ENCODE results near the gene PTP4A1. TPM values are rescaled to one million over a fixed set of nuclear protein-coding genes. Genes with fewer than 3 reads are reported as not detected.
"Not testable (repeated sequence)": the region's sequence is repeated elsewhere in the genome, so short reads cannot be mapped to it uniquely, and the experiment has no call there.

PTP4A1 gene
- total RNA-seq: 82.1 TPM

DNA sequence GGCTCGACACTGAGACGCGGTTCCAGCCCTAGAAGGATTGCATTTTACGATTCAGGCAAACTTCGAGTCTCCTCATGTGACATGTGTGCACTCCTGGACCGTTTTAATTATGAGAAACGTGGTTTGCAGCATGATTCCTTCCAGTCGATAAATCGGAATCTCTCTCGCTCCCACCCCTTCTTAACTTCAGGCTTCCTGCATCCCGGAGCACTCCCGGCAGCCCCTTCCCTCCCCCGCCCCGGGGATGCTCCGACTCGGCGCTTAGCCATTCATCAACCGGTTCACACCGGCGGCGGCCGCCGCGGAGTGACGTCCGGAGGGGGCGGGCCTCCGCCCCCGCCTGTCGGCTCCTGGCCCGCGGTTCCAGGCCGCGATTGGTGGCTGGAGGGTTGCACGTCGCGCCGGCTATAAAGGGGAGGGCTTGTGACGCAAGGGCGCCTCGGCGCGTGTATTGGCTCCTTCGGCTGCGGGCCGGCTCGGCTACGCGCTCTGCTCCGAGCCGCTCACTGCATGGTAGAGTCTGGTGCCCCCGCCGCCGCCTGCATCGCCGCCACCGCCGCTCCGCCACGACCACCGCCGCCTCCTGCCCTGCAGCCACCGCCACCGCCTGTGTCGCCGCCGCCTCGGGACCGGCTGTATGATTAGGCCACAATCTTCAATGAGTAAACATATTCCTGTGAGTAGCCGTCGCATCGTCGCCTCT, at the start of gene PTP4A1, which contains the start of gene LOC128125822:
Gene PTP4A1 (plus strand): TSS at position 437 of the 703 bp plus-strand sequence. CDS start 4,401 bp downstream, outside the sequence.
Gene LOC128125822 (plus strand): TSS at position 437 of the 703 bp plus-strand sequence.
- Histone ChIP-seq H3K27me3 (ENCODE audit: insufficient read depth, low read length) (peaks cover 6% of the 10 kb centered on the region), H3K4me3 (ENCODE audit: low read length) (peak within 1 kb of the TSS; percentile 76), H3K4me1 (ENCODE audit: insufficient read depth, low read length) (peaks cover 17% of the 10 kb centered on the region), H3K9me3 (ENCODE audit: low read depth, low read length) (no peaks in the 10 kb centered on the region)

- H3K4me1 ChIP-seq (ENCODE audit: insufficient read depth, low read length); H3K27me3 ChIP-seq (ENCODE audit: insufficient read depth, low read length); H3K9me3 ChIP-seq (ENCODE audit: low read depth, low read length); H3K4me3 ChIP-seq (ENCODE audit: low read length): not testable (repeated sequence)
Observed at GRCh38 chr6:63522911-63523287, 49.4 kb upstream of the PTP4A1 start.

DNA sequence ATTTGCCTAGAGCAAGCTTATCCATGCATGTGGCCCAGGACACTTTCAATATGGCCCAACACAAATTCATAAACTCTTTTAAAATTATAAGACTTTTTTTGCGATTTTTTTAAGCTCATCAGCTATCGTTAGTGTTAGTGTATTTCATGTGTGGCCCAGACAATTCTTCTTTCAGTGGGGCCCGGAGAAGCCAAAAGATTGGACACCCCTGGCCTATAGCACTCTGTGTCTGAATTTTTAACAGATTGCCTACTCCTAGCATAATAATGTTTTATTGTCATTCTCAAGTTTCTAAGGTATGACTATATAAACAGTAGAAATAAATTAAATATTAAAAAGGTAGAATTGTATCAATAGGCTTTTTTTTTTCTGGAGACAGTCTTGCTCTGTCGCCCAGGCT, 48.6 kb upstream of the PTP4A1 start:
- no peaks in the 10 kb centered on the region for H3K27me3 ChIP-seq (ENCODE audit: insufficient read depth, low read length)
- no peaks in the 10 kb centered on the region for H3K4me1 ChIP-seq (ENCODE audit: insufficient read depth, low read length)
- no peak overlapping the region for H3K4me3 ChIP-seq (ENCODE audit: low read length)
- no peaks in the 10 kb centered on the region for H3K9me3 ChIP-seq (ENCODE audit: low read depth, low read length)

DNA sequence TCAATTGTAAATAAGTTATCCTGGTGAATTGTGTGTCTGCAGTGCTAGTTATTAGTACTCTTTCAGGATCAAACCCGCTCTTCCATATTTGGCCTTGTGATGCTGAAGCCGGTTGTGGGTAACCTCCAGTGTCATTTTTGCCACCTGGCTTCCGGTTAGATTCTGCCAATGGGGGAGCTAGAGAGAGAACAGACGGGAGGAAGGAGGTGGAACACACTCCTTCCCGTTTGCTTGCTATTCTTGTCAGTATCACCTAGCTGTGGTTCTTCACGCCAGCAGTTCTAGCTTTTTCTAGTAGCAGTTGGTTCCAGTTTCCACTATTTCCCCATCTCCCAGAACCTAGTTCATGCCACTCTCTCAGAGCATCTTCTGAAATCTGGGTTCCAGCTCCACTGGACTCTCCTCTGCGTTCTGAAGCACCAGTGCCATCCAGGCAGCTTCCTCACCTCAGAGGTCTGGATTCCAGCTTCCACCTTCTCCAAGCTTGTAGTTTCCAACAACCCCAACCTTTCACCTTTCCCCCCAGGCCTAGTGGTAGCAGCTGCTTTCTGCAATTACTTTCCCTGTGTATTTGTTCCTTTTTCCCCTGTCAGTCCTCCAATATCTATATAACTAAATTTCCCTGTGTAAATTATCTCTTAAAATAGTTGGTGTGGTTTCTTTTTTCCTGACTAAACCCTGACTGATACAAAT, 46.9 kb upstream of the PTP4A1 start:
- Histone ChIP-seq H3K9me3 (ENCODE audit: low read depth, low read length) (no peaks in the 10 kb centered on the region), H3K4me3 (ENCODE audit: low read length) (no peak overlapping the region), H3K4me1 (ENCODE audit: insufficient read depth, low read length) (no peaks in the 10 kb centered on the region), H3K27me3 (ENCODE audit: insufficient read depth, low read length) (no peaks in the 10 kb centered on the region)

GRCh38 chr6:63526931-63527330, 45.3 kb upstream of the PTP4A1 start:
- H3K4me3 ChIP-seq (ENCODE audit: low read length): no peak overlapping the region
- H3K27me3 ChIP-seq (ENCODE audit: insufficient read depth, low read length): no peaks in the 10 kb centered on the region
- H3K4me1 ChIP-seq (ENCODE audit: insufficient read depth, low read length): no peaks in the 10 kb centered on the region
- H3K9me3 ChIP-seq (ENCODE audit: low read depth, low read length): no peaks in the 10 kb centered on the region

- Histone ChIP-seq H3K4me3 (ENCODE audit: low read length) (no peak overlapping the region), H3K9me3 (ENCODE audit: low read depth, low read length) (no peaks in the 10 kb centered on the region), H3K4me1 (ENCODE audit: insufficient read depth, low read length) (no peaks in the 10 kb centered on the region), H3K27me3 (ENCODE audit: insufficient read depth, low read length) (no peaks in the 10 kb centered on the region)
Observed at GRCh38 chr6:63527658-63528514, 44.4 kb upstream of the PTP4A1 start.

GRCh38 chr6:63529498-63529897, 42.8 kb upstream of the PTP4A1 start:
- H3K4me1 ChIP-seq (ENCODE audit: insufficient read depth, low read length): no peaks in the 10 kb centered on the region
- H3K9me3 ChIP-seq (ENCODE audit: low read depth, low read length): no peaks in the 10 kb centered on the region
- no peaks in the 10 kb centered on the region for H3K27me3 ChIP-seq (ENCODE audit: insufficient read depth, low read length)
- no peak overlapping the region for H3K4me3 ChIP-seq (ENCODE audit: low read length)

- no peak overlapping the region for H3K4me3 ChIP-seq (ENCODE audit: low read length)
- H3K27me3 ChIP-seq (ENCODE audit: insufficient read depth, low read length): no peaks in the 10 kb centered on the region
- no peaks in the 10 kb centered on the region for H3K4me1 ChIP-seq (ENCODE audit: insufficient read depth, low read length)
- no peaks in the 10 kb centered on the region for H3K9me3 ChIP-seq (ENCODE audit: low read depth, low read length)
Observed at GRCh38 chr6:63530182-63530581, 42.1 kb upstream of the PTP4A1 start.

DNA sequence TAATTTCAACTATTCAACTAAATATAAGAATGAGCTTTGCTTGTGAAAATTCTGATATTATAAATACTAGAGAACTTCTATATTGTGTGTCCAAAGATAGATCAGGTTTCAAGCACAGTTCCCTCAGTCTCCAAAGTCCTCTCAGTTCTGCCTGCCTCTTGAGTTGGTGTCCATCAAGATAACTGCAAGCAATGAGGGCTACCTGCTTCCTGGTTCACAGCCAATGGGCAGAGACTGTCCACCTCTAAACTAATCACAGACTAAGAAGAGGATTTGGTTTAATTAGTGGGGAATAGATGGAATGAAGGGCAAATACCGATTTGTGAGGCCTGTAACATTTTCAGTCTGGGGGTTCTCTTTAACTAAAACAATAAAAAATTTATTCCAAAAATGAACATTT, 41.3 kb upstream of the PTP4A1 start:
- no peaks in the 10 kb centered on the region for H3K4me1 ChIP-seq (ENCODE audit: insufficient read depth, low read length)
- H3K9me3 ChIP-seq (ENCODE audit: low read depth, low read length): no peaks in the 10 kb centered on the region
- no peaks in the 10 kb centered on the region for H3K27me3 ChIP-seq (ENCODE audit: insufficient read depth, low read length)
- H3K4me3 ChIP-seq (ENCODE audit: low read length): no peak overlapping the region

- Histone ChIP-seq H3K9me3 (ENCODE audit: low read depth, low read length) (no peaks in the 10 kb centered on the region), H3K27me3 (ENCODE audit: insufficient read depth, low read length) (no peaks in the 10 kb centered on the region), H3K4me3 (ENCODE audit: low read length) (no peak overlapping the region), H3K4me1 (ENCODE audit: insufficient read depth, low read length) (no peaks in the 10 kb centered on the region)
Observed at GRCh38 chr6:63533026-63533425, 39.3 kb upstream of the PTP4A1 start.

DNA sequence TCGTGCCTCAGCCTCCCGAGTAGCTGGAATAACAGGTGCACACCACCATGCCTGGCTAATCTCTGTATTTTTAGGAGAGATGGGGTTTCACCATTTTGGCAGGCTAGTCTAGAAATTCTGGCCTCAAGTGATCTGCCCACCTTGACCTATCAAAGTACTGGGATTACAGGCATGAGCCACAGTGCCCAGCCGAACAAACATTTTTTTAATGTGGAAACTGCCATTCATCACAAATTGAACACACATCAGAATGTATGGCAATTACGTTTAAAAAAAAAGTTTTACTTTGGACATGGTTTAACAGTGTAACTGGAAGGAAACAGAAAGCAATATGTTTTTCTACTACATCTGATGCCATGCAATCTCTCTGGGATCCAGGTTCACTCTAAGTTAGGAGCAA, 38.3 kb upstream of the PTP4A1 start:
- Histone ChIP-seq H3K4me1 (ENCODE audit: insufficient read depth, low read length) (no peaks in the 10 kb centered on the region), H3K4me3 (ENCODE audit: low read length) (no peak overlapping the region), H3K9me3 (ENCODE audit: low read depth, low read length) (no peaks in the 10 kb centered on the region), H3K27me3 (ENCODE audit: insufficient read depth, low read length) (no peaks in the 10 kb centered on the region)

GRCh38 chr6:63537201-63537958, 34.9 kb upstream of the PTP4A1 start:
- no peaks in the 10 kb centered on the region for H3K27me3 ChIP-seq (ENCODE audit: insufficient read depth, low read length)
- no peak overlapping the region for H3K4me3 ChIP-seq (ENCODE audit: low read length)
- no peaks in the 10 kb centered on the region for H3K9me3 ChIP-seq (ENCODE audit: low read depth, low read length)
- H3K4me1 ChIP-seq (ENCODE audit: insufficient read depth, low read length): no peaks in the 10 kb centered on the region

DNA sequence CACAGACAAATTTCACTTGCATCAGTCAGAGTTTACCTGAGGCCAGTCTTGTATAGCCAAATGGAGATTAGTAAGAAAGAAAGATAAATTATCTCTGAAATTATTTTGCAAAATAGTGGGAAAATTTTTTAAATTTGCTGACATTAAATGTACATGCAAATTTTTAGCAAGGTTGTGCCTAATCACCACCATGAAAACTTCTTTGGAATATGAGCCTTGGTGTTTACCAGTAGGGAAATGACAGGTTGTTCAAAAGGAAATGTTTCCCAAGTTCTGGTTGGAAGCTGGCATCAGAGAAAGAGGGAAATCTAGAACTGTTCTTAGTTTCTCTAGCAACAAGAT, 34.4 kb upstream of the PTP4A1 start:
- Histone ChIP-seq H3K27me3 (ENCODE audit: insufficient read depth, low read length) (no peaks in the 10 kb centered on the region), H3K4me3 (ENCODE audit: low read length) (no peak overlapping the region), H3K9me3 (ENCODE audit: low read depth, low read length) (no peaks in the 10 kb centered on the region), H3K4me1 (ENCODE audit: insufficient read depth, low read length) (no peaks in the 10 kb centered on the region)

DNA sequence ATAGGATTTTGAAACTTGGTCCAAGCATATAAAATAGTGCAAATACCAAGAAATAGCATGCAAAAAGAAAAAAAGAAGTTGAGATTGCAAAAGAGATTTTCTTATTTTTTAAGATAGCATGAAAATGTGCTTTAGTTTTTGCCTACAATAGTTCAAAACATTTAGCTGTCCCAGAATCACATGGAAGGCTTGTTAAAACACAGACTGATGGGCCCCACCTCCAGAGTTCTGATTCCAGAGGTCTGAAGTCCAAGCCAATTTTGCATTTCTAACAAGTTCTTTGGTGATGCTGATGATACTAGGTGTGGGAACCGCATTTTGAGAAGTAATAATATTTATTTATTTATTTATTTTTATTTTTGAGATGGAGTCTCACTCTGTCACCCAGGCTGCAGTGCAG, 33.7 kb upstream of the PTP4A1 start:
- Histone ChIP-seq H3K9me3 (ENCODE audit: low read depth, low read length) (no peaks in the 10 kb centered on the region), H3K27me3 (ENCODE audit: insufficient read depth, low read length) (no peaks in the 10 kb centered on the region), H3K4me3 (ENCODE audit: low read length) (no peak overlapping the region), H3K4me1 (ENCODE audit: insufficient read depth, low read length) (no peaks in the 10 kb centered on the region)

- H3K27me3 ChIP-seq (ENCODE audit: insufficient read depth, low read length): peaks cover 2% of the 10 kb centered on the region
- H3K9me3 ChIP-seq (ENCODE audit: low read depth, low read length): no peaks in the 10 kb centered on the region
- H3K4me1 ChIP-seq (ENCODE audit: insufficient read depth, low read length): no peaks in the 10 kb centered on the region
- H3K4me3 ChIP-seq (ENCODE audit: low read length): no peak overlapping the region
Observed at GRCh38 chr6:63543001-63543400, 29.3 kb upstream of the PTP4A1 start.
